GM12878 (cell line): ENCODE measurements around the gene ZNF366. TPM values are rescaled to one million over a fixed set of nuclear protein-coding genes. Genes with fewer than 3 reads are reported as not detected.
A peak's percentile ranks its signal among the peaks of the same experiment; 100 is the strongest.

Experiments
- ATAC-seq: fragments of 200-7000 bp; cut with Tn5 transposase; 3 replicates; pipeline ENCODE4 v1.9.1; 2020; ENCODE audit warnings: mild to moderate bottlenecking, moderate library complexity
- BruUV-seq: library from RNA; stranded (reverse); fragments of 400-500 nt; replicated peaks from 2 replicates; lab custom pipeline; 2021; lab: Mats Ljungman, UMichigan
- CTCF ChIA-PET: fragments of 300-600 bp; sonication (Branson Sonifier 250); formaldehyde crosslinking; extraction: SDS; loops from one replicate; lab custom pipeline; 2021; ENCODE audit warnings: inconsistent platforms; lab: Yijun Ruan, JAX
- POLR2A ChIA-PET: fragments of 350-600 bp; formaldehyde crosslinking; extraction: SDS; loops from one replicate; lab custom pipeline; 2021; ENCODE audit warnings: inconsistent platforms; lab: Charles Lee
- RAD21 ChIA-PET: fragments of 300-600 bp; sonication (Branson Sonifier 250); formaldehyde crosslinking; loops from one replicate; lab custom pipeline; 2023; ENCODE audit warnings: antibody characterized with exemption; ENCODE audit not compliant: unreplicated experiment; lab: Charles Lee
- SMC1A ChIA-PET: fragments of 300-600 bp; sonication (Branson Sonifier 250); formaldehyde crosslinking; loops from one replicate; lab custom pipeline; 2023; ENCODE audit not compliant: unreplicated experiment, uncharacterized antibody; lab: Charles Lee
- DNase-seq: peaks from one replicate; pipeline ENCODE4 v3.0.0-alpha.2; 2011; ENCODE audit warnings: low read depth, low spot score
- FAIRE-seq: peaks from 3 replicates; lab custom pipeline; 2011; peaks lifted over from hg19 to GRCh38; lab: Jason Lieb, UNC
- H2AFZ ChIP-seq: 2 replicates; pipeline ENCODE4 v1.6.0; 2011; ENCODE audit warnings: low read depth, low read length, control low read depth; ENCODE audit not compliant: control insufficient read depth
- H3K27ac ChIP-seq: 2 replicates; pipeline ENCODE4 v1.5.1; 2011; ENCODE audit warnings: control low read depth; ENCODE audit not compliant: control insufficient read depth, insufficient read depth
- H3K27me3 ChIP-seq, 2 experiments: replicated peaks in 1 of 2; 2 replicates each; pipeline versions ENCODE4 v1.6.0 to v1.6.1; 2011; ENCODE audit warnings: low read length in 1 of 2; ENCODE audit not compliant: control insufficient read depth in 2 of 2, insufficient read depth in 2 of 2
- H3K36me3 ChIP-seq, 2 experiments: 2 replicates each; pipeline ENCODE4 v1.5.1; 2011; ENCODE audit warnings: low read length in 1 of 2; ENCODE audit not compliant: control insufficient read depth in 2 of 2, insufficient read depth in 2 of 2
- H3K4me1 ChIP-seq: 2 replicates; pipeline ENCODE4 v1.6.1; 2011; ENCODE audit warnings: mild to moderate bottlenecking, low read length, moderate library complexity, mixed read lengths; ENCODE audit not compliant: control insufficient read depth, insufficient read depth
- H3K4me2 ChIP-seq: 2 replicates; pipeline ENCODE4 v1.6.0; 2011; ENCODE audit warnings: control low read depth; ENCODE audit not compliant: control insufficient read depth, insufficient read depth
- H3K4me3 ChIP-seq: fragments of 200-600 bp; sonication (generic); 2 replicates; pipeline ENCODE4 v1.5.1; 2016
- H3K79me2 ChIP-seq: 2 replicates; pipeline ENCODE4 v1.6.0; 2011; ENCODE audit warnings: low read length; ENCODE audit not compliant: control insufficient read depth, insufficient read depth
- H3K9ac ChIP-seq: 2 replicates; pipeline ENCODE4 v1.8.0; 2011; ENCODE audit warnings: low read length, control low read depth, mixed read lengths; ENCODE audit not compliant: control insufficient read depth, insufficient read depth
- H3K9me3 ChIP-seq: replicated peaks from 3 replicates; pipeline ENCODE4 v1.5.1; 2011; ENCODE audit warnings: mild to moderate bottlenecking, low read length; ENCODE audit not compliant: control insufficient read depth, insufficient read depth
- H4K20me1 ChIP-seq: 2 replicates; pipeline ENCODE4 v1.6.0; 2011; ENCODE audit not compliant: control insufficient read depth, insufficient read depth
- ATF7 ChIP-seq: fragments of 450-650 bp; IDR thresholded peaks from 2 replicates; pipeline ENCODE4 v1.6.1; 2016; ENCODE audit warnings: low read depth, mild to moderate bottlenecking
- BRCA1 ChIP-seq: IDR thresholded peaks from 2 replicates; pipeline ENCODE4 v1.6.1; 2011; ENCODE audit warnings: low read depth, low read length, improper control_type of control experiment
- CBFB ChIP-seq: IDR thresholded peaks from 2 replicates; pipeline ENCODE4 v1.6.1; 2016; ENCODE audit warnings: antibody characterized with exemption, low read depth
- CBX3 ChIP-seq: fragments of 200-600 bp; sonication (generic); IDR thresholded peaks from 2 replicates; pipeline ENCODE4 v1.6.1; 2016; ENCODE audit warnings: low read depth, borderline replicate concordance
- CREB1 ChIP-seq: IDR thresholded peaks from 2 replicates; pipeline ENCODE4 v1.6.1; 2012; ENCODE audit warnings: low read depth, mild to moderate bottlenecking, inconsistent platforms
- ETV6 ChIP-seq, 2 experiments: fragments of 450-650 bp in 1 of 2; IDR thresholded peaks in 1 of 2; conservative IDR thresholded peaks in 1 of 2; 2 replicates each; pipeline ENCODE4 v1.6.1; 2014; ENCODE audit warnings: antibody characterized with exemption in 1 of 2, borderline replicate concordance in 1 of 2, low read depth in 1 of 2, mild to moderate bottlenecking in 1 of 2, moderate library complexity in 1 of 2
- FOXM1 ChIP-seq: IDR thresholded peaks from 2 replicates; pipeline ENCODE4 v1.6.1; 2012; ENCODE audit warnings: low read depth, mild to moderate bottlenecking, inconsistent platforms, low read length, moderate library complexity
- IKZF1 ChIP-seq: fragments of 450-650 bp; conservative IDR thresholded peaks from 2 replicates; pipeline ENCODE4 v1.6.1; 2017; ENCODE audit warnings: antibody characterized with exemption, mild to moderate bottlenecking
- JUNB ChIP-seq: IDR thresholded peaks from 2 replicates; pipeline ENCODE4 v1.6.1; 2016; ENCODE audit warnings: antibody characterized with exemption, mild to moderate bottlenecking
- KDM1A ChIP-seq: fragments of 200-600 bp; sonication (generic); IDR thresholded peaks from 2 replicates; pipeline ENCODE4 v1.6.1; 2016; ENCODE audit warnings: borderline replicate concordance
- MEF2A ChIP-seq: IDR thresholded peaks from 2 replicates; pipeline ENCODE4 v1.6.1; 2011; ENCODE audit warnings: low read depth, mild to moderate bottlenecking, low read length, moderate library complexity; ENCODE audit not compliant: insufficient read depth
- PBX3 ChIP-seq: IDR thresholded peaks from 2 replicates; pipeline ENCODE4 v1.6.1; 2011; ENCODE audit warnings: mild to moderate bottlenecking, low read depth, low read length, moderate library complexity; ENCODE audit not compliant: insufficient replicate concordance
- PML ChIP-seq: IDR thresholded peaks from 2 replicates; pipeline ENCODE4 v1.6.1; 2012; ENCODE audit warnings: low read length, inconsistent platforms
- SIN3A ChIP-seq: IDR thresholded peaks from 2 replicates; pipeline ENCODE4 v1.6.1; 2012; ENCODE audit warnings: low read depth, low read length, improper control_type of control experiment
- SREBF2 ChIP-seq: IDR thresholded peaks from 2 replicates; pipeline ENCODE4 v1.6.1; 2012; ENCODE audit warnings: mild to moderate bottlenecking, low read length
- STAT1 ChIP-seq: fragments of 450-650 bp; conservative IDR thresholded peaks from 2 replicates; pipeline ENCODE4 v1.6.1; 2014; ENCODE audit warnings: antibody characterized with exemption, mild to moderate bottlenecking
- SUZ12 ChIP-seq: fragments of 200-600 bp; sonication (generic); IDR thresholded peaks from one replicate; pipeline ENCODE4 v1.6.1; 2018; ENCODE audit warnings: antibody characterized with exemption, mild to moderate bottlenecking; ENCODE audit not compliant: unreplicated experiment
- TBL1XR1 ChIP-seq: IDR thresholded peaks from 2 replicates; pipeline ENCODE4 v1.6.1; 2012; ENCODE audit warnings: low read depth, low read length, improper control_type of control experiment
- USF1 ChIP-seq: IDR thresholded peaks from 2 replicates; pipeline ENCODE4 v1.6.1; 2011; ENCODE audit warnings: borderline replicate concordance, low read depth, mild to moderate bottlenecking, moderate library complexity, mixed read lengths, low read length; ENCODE audit not compliant: insufficient read depth; ENCODE audit errors: extremely low read length
- WGBS: methylation state at CpG from one replicate; pipeline ENCODE4 v1.1.6; 2016; ENCODE audit warnings: low lambda C conversion rate; ENCODE audit not compliant: insufficient replicate concordance, insufficient coverage; ENCODE audit errors: missing lambda C conversion rate; 5-methylcytosine and 5-hydroxymethylcytosine counted together
- in situ Hi-C: fragments of 300-500 bp; cut with MboI; formaldehyde crosslinking; loops from 9 replicates; pipeline ENCODE4 v1.14.3; 2018; ENCODE audit warnings: mixed read lengths
- intact Hi-C: fragments of 100-400 bp; cut with micrococcal nuclease; formaldehyde crosslinking; loops from one replicate; pipeline ENCODE4 v1.14.2; 2022; ENCODE audit not compliant: unreplicated experiment
- polyA plus RNA-seq, 11 experiments: library from polyadenylated mRNA; depleted of rRNA in 4 of 11; unstranded in 6 of 11; stranded (reverse) in 5 of 11; fragments of >200 nt; fragmentation: Nextera tagmentation in 4 of 11; fragmentation: Illumina TruSeq in 1 of 11; extraction: Ambion mirVana in 4 of 11; extraction: Trizol in 1 of 11; gene quantifications; 1 replicate in 1 of 11; 2 replicates in 10 of 11; pipeline versions ENCODE4 v1.2.1 to v1.2.3, GENCODE V29; 2011 to 2016; ENCODE audit warnings: inconsistent platforms in 2 of 11, missing spikeins in 2 of 11, low read depth in 1 of 11
- total RNA-seq, 4 experiments: library from RNA; depleted of rRNA in 3 of 4; stranded (reverse); fragments of >200 nt in 3 of 4; fragmentation: Illumina TruSeq in 1 of 4; extraction: Trizol in 1 of 4; gene quantifications; 2 replicates each; pipeline versions ENCODE4 v1.2.1 to v1.2.3, GENCODE V29; 2013 to 2021
- TF ChIP-seq, protein P1 (sequence below): IDR thresholded peaks from 2 replicates; pipeline ENCODE4 v1.6.1; 2011; ENCODE audit warnings: low read depth, mild to moderate bottlenecking, low read length, moderate library complexity, borderline replicate concordance; ENCODE audit errors: extremely low read depth

The ZNF366 gene
- total and polyA plus RNA-seq, 10 of the 15 experiments (the other 5 are each of a cell fraction or from before 2014, with no cell fraction given): 0.01 to 0.18 (median 0.04) TPM; not detected in 6

DNA sequence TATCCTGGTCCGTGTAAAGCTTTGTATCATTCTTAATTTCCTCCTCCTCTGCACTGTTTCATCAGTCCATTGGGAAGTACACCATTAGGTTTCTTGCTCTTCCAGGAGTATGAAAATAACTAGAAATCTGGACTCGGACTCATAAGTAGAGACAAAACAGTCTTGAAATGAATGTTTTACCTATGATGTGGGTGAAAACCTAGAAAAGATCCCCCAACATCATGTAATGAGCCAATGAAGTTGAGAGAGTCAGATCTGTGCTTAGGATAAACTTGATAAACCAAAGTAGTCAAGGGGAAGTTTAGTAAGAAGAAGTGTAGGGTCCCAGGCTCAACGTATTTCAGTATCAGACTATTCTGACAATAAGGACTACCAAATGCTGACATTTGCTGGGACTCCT lies 25.2 kb downstream of the ZNF366 start (continued):
- TF ChIP-seq FOXM1: peak; percentile 96
- TF ChIP-seq CBX3: no peak
- TF ChIP-seq ETV6 (conservative IDR thresholded peaks at IDR 0.05 in 1 of 2, IDR thresholded peaks at IDR 0.05 in 1 of 2; ENCODE audit: borderline replicate concordance in 1 of 2, low read depth in 1 of 2): peak in 1 of 2 experiments; percentile 62; a peak in 1 of 4 replicates
- no peak for TF ChIP-seq BRCA1
- TF ChIP-seq JUNB: peak; percentile 99
- peak; percentile 48; the same call in 1 of the 2 replicates for TF ChIP-seq IKZF1
- TF ChIP-seq PML: peak; percentile 59; the same call in 1 of the 2 replicates
- no peak for TF ChIP-seq STAT1
- no peak for TF ChIP-seq SREBF2

- no peaks in the 10 kb centered on the region for H3K36me3 ChIP-seq
- H3K9me3 ChIP-seq: no peaks in the 10 kb centered on the region; the same call in 2 of the 3 replicates
- DNase-seq (no peak), ATAC-seq (no peak), FAIRE-seq (no peak)
- H3K27ac ChIP-seq: no peak overlapping the region
- ChIA-PET SMC1A (interaction anchor here (0.8 to 4.5 kb wide), 7 partner anchors 9 to 43 kb away, joined by 4 to 15 read pairs (median 5); no protein-coding TSS in a partner anchor), POLR2A (no interaction called here), CTCF (interaction anchor here (0.7 to 1.0 kb wide), 2 partner anchors 9 to 27 kb away, joined by 3 read pairs; partner anchors contain the start of gene ZNF366), RAD21 (no interaction called here)
- no peaks in the 10 kb centered on the region for H4K20me1 ChIP-seq
- WGBS: 85% methylated on average over 9 of the region's 9 CpGs
- no peak overlapping the region for H3K4me3 ChIP-seq
- no peak overlapping the region for H2AFZ ChIP-seq
- no peaks in the 10 kb centered on the region for H3K27me3 ChIP-seq
- H3K4me2 ChIP-seq: no peak overlapping the region
- in situ Hi-C loops: no loop called here
- H3K79me2 ChIP-seq: no peaks in the 10 kb centered on the region
- peaks cover 16% of the 10 kb centered on the region for H3K4me1 ChIP-seq
- no TSS peak for BruUV-seq
- intact Hi-C loops: no loop called here
- H3K9ac ChIP-seq: no peak overlapping the region
- no peak for TF ChIP-seq ETV6 (conservative IDR thresholded peaks at IDR 0.05 in 1 of 2, IDR thresholded peaks at IDR 0.05 in 1 of 2; ENCODE audit: borderline replicate concordance in 1 of 2, low read depth in 1 of 2)
- TF ChIP-seq SUZ12: no peak
- TF ChIP-seq KDM1A: no peak
- TF ChIP-seq PBX3: no peak
- no peak for TF ChIP-seq SIN3A
- no peak for TF ChIP-seq MEF2A
- TF ChIP-seq CBFB: no peak
- no peak for TF ChIP-seq ATF7
- no peak for TF ChIP-seq CREB1
- TF ChIP-seq USF1: no peak
- TF ChIP-seq, protein P1, sequence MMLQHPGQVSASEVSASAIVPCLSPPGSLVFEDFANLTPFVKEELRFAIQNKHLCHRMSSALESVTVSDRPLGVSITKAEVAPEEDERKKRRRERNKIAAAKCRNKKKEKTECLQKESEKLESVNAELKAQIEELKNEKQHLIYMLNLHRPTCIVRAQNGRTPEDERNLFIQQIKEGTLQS: no peak
- no peak for TF ChIP-seq TBL1XR1
These were observed 26.4 kb downstream of the ZNF366 start for GRCh38 chr5:72480841-72481240.
